Activated CD4-positive, alpha-beta T cell treated with anti-CD3 and anti-CD28 coated beads, Interleukin-2, amount 10 ng/mL, durations not matched to agents 7 days and 5 days (primary cell): ENCODE measurements around the gene UBN1. TPM values are rescaled to one million over a fixed set of nuclear protein-coding genes. Genes with fewer than 3 reads are reported as not detected.

ENCODE experiments used
- CTCF ChIA-PET: fragments of 350-600 bp; sonication (Branson Sonifier 250); formaldehyde crosslinking; loops from one replicate; lab custom pipeline; 2021; ENCODE audit warnings: antibody characterized with exemption; lab: Charles Lee
- POLR2A ChIA-PET: fragments of 350-600 bp; sonication (Branson Sonifier 250); formaldehyde crosslinking; loops from one replicate; lab custom pipeline; 2021; ENCODE audit warnings: antibody characterized with exemption; lab: Charles Lee
- DNase-seq: peaks from one replicate; pipeline ENCODE4 v3.0.0-alpha.2; 2020
- H3K27ac Mint-ChIP-seq: one replicate; pipeline ENCODE4 v1.8.0; 2021; ENCODE audit warnings: mild to moderate bottlenecking, moderate library complexity, mixed read lengths
- H3K27me3 Mint-ChIP-seq: one replicate; pipeline ENCODE4 v1.8.0; 2021; ENCODE audit warnings: mixed read lengths
- H3K36me3 Mint-ChIP-seq: one replicate; pipeline ENCODE4 v1.8.0; 2021; ENCODE audit warnings: low read depth, mixed read lengths
- H3K4me1 Mint-ChIP-seq: one replicate; pipeline ENCODE4 v1.8.0; 2021; ENCODE audit warnings: mixed read lengths
- H3K4me3 Mint-ChIP-seq: one replicate; pipeline ENCODE4 v1.8.0; 2021; ENCODE audit warnings: mild to moderate bottlenecking, moderate library complexity, mixed read lengths
- H3K9me3 Mint-ChIP-seq: one replicate; pipeline ENCODE4 v1.8.0; 2021; ENCODE audit warnings: mixed read lengths
- total RNA-seq, 2 experiments: library from RNA; stranded (reverse); gene quantifications; one replicate each; pipeline ENCODE4 v1.2.3, GENCODE V29; 2021

Gene UBN1
- total RNA-seq, 2 experiments from 2014 or later, result 38.2 to 38.3 TPM

DNA sequence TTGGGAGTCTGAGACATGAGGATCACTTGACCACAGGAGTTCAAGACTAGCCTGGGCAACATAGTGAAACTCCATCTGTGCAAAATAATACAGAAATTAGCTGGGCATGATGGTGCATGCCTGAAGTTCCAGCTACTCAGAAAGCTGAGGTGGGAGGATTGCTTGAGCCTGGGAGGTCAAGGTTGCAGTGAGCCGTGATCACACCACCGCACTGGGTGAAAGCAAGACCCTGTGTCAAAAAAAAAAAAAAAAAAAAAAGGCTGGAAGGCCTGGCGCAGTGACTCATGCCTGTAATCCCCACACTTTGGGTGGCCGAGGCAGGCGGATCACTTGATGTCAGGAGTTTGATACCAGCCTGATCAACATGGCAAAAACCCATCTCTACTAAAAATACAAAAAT lies 8.1 kb downstream of the UBN1 start:
- DNase-seq, result no peak
- no peak overlapping the region for H3K4me3 Mint-ChIP-seq
- H3K27ac Mint-ChIP-seq, result no peak overlapping the region
- H3K27me3 Mint-ChIP-seq, result no peaks in the 10 kb centered on the region
- H3K9me3 Mint-ChIP-seq, result no peaks in the 10 kb centered on the region
- POLR2A ChIA-PET, result no interaction called here
- CTCF ChIA-PET, result interaction anchor here (0.6 kb wide), 2 partner anchors 36 to 585 kb away, joined by 4 read pairs; no protein-coding TSS in a partner anchor
- H3K36me3 Mint-ChIP-seq, result peaks cover 33% of the 10 kb centered on the region
- H3K4me1 Mint-ChIP-seq, result peaks cover 22% of the 10 kb centered on the region

DNA sequence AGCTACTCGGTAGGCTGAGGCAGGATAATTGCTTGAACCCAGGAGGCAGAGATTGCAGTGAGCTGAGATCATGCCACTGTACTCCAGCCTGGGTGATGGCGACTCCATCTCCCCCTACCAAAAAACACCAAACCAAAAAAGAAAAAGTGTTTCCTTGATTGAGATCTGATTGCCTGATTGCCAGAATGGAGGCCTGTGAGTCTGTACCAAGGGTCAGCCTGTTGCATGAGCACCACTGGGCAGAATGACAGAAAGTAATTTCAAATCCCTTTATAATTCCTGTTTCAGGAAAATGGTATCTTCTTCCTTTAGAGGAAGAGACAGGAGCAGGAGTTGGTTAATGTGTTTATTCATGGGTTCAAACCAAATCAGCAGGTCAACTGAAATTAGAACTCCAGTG lies 8.5 kb downstream of the UBN1 start:
- no peak for DNase-seq

DNA sequence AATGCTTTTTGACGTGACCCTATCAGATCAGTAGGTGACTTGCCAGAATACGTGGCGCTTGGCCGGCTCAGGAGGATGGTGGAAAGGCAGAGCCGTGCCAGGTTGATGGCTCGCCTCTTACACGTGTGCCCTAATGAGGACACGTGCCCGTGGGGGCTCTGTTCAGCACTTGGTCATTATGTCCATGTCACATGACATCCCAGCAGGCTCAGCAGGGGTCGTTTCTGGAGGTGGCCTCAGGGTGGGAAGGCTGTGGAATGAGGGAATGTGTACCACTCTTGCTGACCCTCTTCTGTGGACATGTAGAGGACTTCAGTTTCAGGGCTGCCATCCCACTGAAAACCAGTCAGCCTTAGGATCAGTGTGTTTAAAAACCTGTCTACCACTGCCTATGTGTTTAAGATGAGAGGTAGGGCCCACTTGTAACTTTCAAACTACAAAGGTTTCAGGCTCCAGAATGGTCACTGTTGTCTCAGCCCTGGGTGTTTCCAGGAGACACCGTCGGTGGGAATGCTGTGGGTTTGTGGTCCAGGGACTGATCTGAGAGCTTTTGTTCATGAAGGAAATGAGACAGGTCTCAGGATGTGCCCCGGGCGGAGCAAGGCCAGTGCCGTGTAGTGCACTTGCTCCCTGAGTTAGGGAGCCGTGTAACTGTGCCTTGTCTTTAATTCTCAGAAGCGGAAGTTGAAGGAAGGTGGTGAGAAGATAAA lies 12.1 kb downstream of the UBN1 start:
- H3K27ac Mint-ChIP-seq, result no peak overlapping the region
- no peak overlapping the region for H3K4me3 Mint-ChIP-seq
- H3K36me3 Mint-ChIP-seq, result peaks cover 36% of the 10 kb centered on the region
- CTCF ChIA-PET, result no interaction called here
- POLR2A ChIA-PET, result no interaction called here
- no peaks in the 10 kb centered on the region for H3K27me3 Mint-ChIP-seq
- no peak for DNase-seq
- H3K4me1 Mint-ChIP-seq, result peaks cover 7% of the 10 kb centered on the region
- H3K9me3 Mint-ChIP-seq, result no peaks in the 10 kb centered on the region

More for the DNA sequence above, 8.5 kb downstream of the UBN1 start:
- ChIA-PET POLR2A (no interaction called here), CTCF (interaction anchor here (0.6 kb wide), 2 partner anchors 35 to 585 kb away, joined by 4 read pairs; no protein-coding TSS in a partner anchor)
- Mint-ChIP-seq H3K9me3 (no peaks in the 10 kb centered on the region), H3K36me3 (peaks cover 35% of the 10 kb centered on the region), H3K27me3 (no peaks in the 10 kb centered on the region), H3K4me3 (no peak overlapping the region), H3K27ac (no peak overlapping the region), H3K4me1 (peaks cover 18% of the 10 kb centered on the region)

DNA sequence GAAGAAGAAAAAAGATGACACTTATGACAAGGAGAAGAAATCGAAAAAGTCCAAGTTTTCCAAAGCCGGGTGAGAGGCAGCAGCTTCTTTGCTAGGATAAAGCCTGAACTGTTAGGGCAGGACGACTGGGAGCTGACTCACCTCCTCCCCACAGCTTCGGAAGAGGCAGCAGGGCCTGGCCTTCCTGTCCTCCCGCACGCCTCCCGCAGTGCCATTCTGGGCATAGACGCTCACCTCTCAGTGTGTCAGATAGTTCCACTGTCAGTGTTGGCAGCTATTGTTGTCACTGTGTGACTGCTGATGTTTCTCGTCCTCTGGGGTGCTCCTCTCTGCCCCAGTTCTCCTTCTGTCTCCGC lies 12.6 kb downstream of the UBN1 start:
- Mint-ChIP-seq H3K4me1 (peaks cover 7% of the 10 kb centered on the region), H3K27ac (no peak overlapping the region), H3K4me3 (no peak overlapping the region), H3K36me3 (peaks cover 34% of the 10 kb centered on the region), H3K9me3 (no peaks in the 10 kb centered on the region), H3K27me3 (no peaks in the 10 kb centered on the region)
- CTCF ChIA-PET, result no interaction called here
- POLR2A ChIA-PET, result no interaction called here
- no peak for DNase-seq

DNA sequence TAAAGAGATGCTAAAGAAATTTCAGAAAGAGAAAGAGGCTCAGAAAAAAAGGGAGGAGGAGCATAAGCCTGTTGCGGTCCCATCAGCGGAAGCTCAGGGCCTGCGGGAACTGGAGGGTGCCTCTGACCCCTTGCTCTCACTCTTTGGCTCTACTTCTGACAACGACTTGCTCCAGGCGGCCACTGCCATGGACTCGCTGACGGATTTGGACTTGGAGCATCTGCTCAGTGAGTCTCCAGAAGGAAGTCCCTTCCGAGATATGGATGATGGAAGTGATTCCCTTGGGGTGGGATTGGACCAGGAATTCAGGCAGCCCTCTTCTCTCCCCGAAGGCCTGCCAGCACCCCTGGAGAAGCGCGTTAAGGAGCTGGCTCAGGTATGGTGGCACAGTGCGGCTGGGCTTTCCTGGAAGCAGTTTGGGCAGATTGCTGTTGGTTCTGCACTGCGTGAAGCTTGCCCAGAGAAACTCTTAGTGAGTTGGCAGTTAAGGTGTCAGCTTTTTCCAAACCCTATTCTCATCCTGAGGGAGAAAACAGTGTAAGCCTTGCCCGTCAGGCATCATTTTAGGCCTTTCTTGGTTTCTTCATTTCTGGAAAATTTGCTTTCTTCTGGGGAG lies 13.6 kb downstream of the UBN1 start:
- Mint-ChIP-seq H3K4me1 (peaks cover 7% of the 10 kb centered on the region), H3K4me3 (no peak overlapping the region), H3K9me3 (no peaks in the 10 kb centered on the region), H3K36me3 (peaks cover 34% of the 10 kb centered on the region), H3K27ac (no peak overlapping the region), H3K27me3 (no peaks in the 10 kb centered on the region)
- no peak for DNase-seq
- POLR2A ChIA-PET, result no interaction called here
- CTCF ChIA-PET, result interaction anchor here (0.8 to 1.3 kb wide), 2 partner anchors 11 to 211 kb away, joined by 3 to 4 read pairs; no protein-coding TSS in a partner anchor

DNA sequence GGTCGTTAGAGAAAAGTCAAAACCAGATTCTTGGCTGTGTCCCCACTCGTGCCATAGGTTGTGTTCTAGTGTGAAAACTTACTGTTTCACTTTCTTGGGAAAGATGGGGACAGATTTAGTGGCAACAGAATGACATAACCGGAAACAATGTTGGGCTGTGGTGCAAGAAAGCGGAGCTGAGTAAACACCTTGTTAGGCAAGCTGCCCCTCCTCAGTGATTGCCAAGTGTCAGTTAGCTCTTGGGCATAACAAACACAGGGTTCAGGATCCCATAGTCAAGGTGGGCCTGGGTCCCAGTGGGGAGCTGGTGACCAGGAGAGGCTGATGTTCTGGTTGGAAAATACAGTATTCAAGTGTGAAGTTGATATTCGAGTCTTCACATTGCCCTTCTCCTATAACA lies 15.4 kb downstream of the UBN1 start:
- DNase-seq, result no peak
- H3K4me1 Mint-ChIP-seq, result peaks cover 4% of the 10 kb centered on the region
- ChIA-PET POLR2A (no interaction called here), CTCF (interaction anchor here (1.3 to 1.6 kb wide), 2 partner anchors 44 to 212 kb away, joined by 3 to 4 read pairs; no protein-coding TSS in a partner anchor)
- peaks cover 36% of the 10 kb centered on the region for H3K36me3 Mint-ChIP-seq
- no peaks in the 10 kb centered on the region for H3K27me3 Mint-ChIP-seq
- H3K27ac Mint-ChIP-seq, result peak overlapping the region; percentile 14
- no peak overlapping the region for H3K4me3 Mint-ChIP-seq
- H3K9me3 Mint-ChIP-seq, result no peaks in the 10 kb centered on the region

DNA sequence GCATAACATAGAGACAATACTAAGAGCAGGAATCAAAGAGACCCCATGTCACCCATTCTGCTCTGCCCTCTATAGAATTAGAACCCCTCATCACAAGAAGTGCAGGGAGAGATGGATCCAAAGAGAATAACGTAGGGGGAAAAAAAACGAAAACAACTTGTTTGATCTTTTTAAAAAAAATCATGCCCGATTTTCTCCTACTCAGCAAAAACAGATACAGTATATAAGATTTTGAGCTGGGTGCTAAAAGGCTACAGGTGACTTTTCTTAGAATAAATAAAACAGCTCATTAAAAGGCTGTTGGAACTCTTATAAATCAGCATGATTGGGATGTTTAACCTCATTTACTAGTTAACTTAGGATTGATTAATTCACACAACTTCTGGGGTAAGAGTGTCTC lies 17.4 kb downstream of the UBN1 start:
- H3K9me3 Mint-ChIP-seq, result no peaks in the 10 kb centered on the region
- DNase-seq, result no peak
- H3K27me3 Mint-ChIP-seq, result no peaks in the 10 kb centered on the region
- H3K4me1 Mint-ChIP-seq, result peaks cover 4% of the 10 kb centered on the region
- H3K4me3 Mint-ChIP-seq, result no peak overlapping the region
- ChIA-PET POLR2A (no interaction called here), CTCF (no interaction called here)
- H3K36me3 Mint-ChIP-seq, result peaks cover 26% of the 10 kb centered on the region
- H3K27ac Mint-ChIP-seq, result no peak overlapping the region

DNA sequence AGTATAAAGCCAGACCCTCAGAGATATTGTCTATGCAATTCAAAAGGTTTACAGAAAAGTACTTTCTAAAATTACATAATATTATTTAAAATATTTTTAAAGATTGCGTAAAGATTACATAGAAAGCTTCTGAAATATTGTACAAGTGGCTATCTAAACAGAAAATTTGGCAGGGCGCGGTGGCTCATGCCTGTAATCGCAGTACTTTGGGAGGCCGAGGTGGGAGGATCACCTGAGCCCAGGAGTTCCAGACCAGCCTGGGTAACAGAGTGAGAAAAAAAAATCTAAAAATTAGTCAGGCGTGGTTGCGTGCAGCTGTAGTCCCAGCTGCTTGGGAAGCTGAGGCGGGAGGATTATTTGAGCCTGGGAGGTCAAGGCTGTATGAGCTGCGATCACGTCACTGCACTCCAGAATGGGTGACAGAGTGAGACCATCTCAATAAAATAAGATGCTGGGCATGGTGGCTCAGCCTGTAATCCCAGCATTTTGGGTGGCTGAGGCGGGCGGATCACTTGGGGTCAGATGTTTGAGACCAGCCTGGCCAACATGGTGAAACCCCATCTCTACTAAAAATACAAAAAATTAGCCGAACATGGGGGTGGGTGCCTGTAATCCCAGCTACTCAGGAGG lies 18.1 kb downstream of the UBN1 start:
- H3K4me3 Mint-ChIP-seq, result no peak overlapping the region
- CTCF ChIA-PET, result interaction anchor here (1.3 kb wide), 1 partner anchor 19 kb away, joined by 3 read pairs; no protein-coding TSS in a partner anchor
- POLR2A ChIA-PET, result no interaction called here
- no peaks in the 10 kb centered on the region for H3K27me3 Mint-ChIP-seq
- H3K27ac Mint-ChIP-seq, result no peak overlapping the region
- peaks cover 4% of the 10 kb centered on the region for H3K4me1 Mint-ChIP-seq
- H3K36me3 Mint-ChIP-seq, result peaks cover 26% of the 10 kb centered on the region
- H3K9me3 Mint-ChIP-seq, result no peaks in the 10 kb centered on the region
- no peak for DNase-seq

DNA sequence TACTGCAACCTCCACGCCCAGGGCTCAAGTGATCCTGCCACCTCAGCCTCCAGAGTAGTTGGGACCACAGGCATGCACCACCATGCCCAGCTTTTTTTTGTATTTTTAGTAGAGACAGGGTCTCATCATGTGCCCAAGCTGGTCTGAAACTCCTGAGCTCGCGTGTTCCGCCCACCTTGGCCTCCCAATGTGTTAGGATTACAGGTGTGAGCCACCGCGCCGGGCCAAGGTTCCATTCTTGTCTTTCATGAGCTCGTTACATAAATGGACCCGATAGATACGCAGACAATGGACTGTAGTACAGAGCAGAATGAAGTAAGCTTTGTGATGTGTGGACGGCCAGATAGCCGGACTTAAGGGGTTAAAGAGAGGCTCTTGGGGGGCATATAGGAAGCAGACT lies 19.3 kb downstream of the UBN1 start:
- H3K4me3 Mint-ChIP-seq, result no peak overlapping the region
- CTCF ChIA-PET, result no interaction called here
- H3K36me3 Mint-ChIP-seq, result peaks cover 29% of the 10 kb centered on the region
- DNase-seq, result no peak
- H3K9me3 Mint-ChIP-seq, result no peaks in the 10 kb centered on the region
- H3K27me3 Mint-ChIP-seq, result no peaks in the 10 kb centered on the region
- H3K4me1 Mint-ChIP-seq, result peaks cover 10% of the 10 kb centered on the region
- POLR2A ChIA-PET, result no interaction called here
- H3K27ac Mint-ChIP-seq, result no peak overlapping the region

DNA sequence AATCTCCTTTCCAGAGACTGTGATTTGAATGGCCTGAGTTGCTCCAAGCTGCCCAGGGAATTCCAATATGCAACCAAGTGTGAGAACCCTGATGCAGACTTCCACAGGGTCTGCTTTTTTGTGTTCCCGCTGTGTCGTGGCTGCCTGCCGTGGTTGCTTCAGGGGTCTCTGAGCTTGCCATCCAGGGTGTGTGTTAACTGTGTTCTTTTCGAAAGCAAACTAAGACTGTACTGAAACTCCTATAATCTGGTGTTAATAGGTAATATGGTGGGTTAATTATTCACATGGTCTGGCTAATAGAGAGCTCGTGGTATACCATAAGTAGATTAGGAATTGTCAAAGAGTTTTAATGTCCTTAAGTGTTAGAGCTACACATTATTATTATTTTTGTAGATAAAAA lies 20.7 kb downstream of the UBN1 start:
- peaks cover 12% of the 10 kb centered on the region for H3K4me1 Mint-ChIP-seq
- no peaks in the 10 kb centered on the region for H3K9me3 Mint-ChIP-seq
- H3K27ac Mint-ChIP-seq, result no peak overlapping the region
- ChIA-PET POLR2A (no interaction called here), CTCF (interaction anchor here (1.2 kb wide), 1 partner anchor 20 kb away, joined by 4 read pairs; no protein-coding TSS in a partner anchor)
- DNase-seq, result no peak
- no peaks in the 10 kb centered on the region for H3K27me3 Mint-ChIP-seq
- H3K36me3 Mint-ChIP-seq, result peaks cover 32% of the 10 kb centered on the region
- H3K4me3 Mint-ChIP-seq, result no peak overlapping the region

DNA sequence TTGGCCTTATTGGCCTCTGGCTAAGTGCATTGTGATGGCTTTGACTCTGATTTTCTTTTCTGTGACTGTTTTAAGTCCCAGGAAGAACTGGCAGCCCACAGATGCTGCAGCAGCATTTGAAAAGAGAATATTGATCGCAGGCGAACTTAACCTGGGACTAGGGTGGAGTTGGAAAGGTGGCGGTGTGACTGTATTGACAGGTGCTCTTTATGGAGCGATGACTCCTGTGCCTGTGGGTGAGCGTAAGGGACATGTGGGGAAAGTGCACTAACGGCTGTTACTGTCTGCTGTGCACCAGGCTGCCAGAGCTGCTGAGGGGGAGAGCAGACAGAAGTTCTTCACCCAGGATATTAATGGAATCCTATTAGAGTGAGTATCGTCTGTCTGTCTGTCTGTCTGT lies 21.3 kb downstream of the UBN1 start:
- no peak overlapping the region for H3K4me3 Mint-ChIP-seq
- peaks cover 35% of the 10 kb centered on the region for H3K36me3 Mint-ChIP-seq
- H3K27ac Mint-ChIP-seq, result no peak overlapping the region
- H3K4me1 Mint-ChIP-seq, result peaks cover 12% of the 10 kb centered on the region
- no peak for DNase-seq
- H3K9me3 Mint-ChIP-seq, result no peaks in the 10 kb centered on the region
- no peaks in the 10 kb centered on the region for H3K27me3 Mint-ChIP-seq
- ChIA-PET POLR2A (no interaction called here), CTCF (interaction anchor here (1.2 kb wide), 1 partner anchor 21 kb away, joined by 4 read pairs; no protein-coding TSS in a partner anchor)

DNA sequence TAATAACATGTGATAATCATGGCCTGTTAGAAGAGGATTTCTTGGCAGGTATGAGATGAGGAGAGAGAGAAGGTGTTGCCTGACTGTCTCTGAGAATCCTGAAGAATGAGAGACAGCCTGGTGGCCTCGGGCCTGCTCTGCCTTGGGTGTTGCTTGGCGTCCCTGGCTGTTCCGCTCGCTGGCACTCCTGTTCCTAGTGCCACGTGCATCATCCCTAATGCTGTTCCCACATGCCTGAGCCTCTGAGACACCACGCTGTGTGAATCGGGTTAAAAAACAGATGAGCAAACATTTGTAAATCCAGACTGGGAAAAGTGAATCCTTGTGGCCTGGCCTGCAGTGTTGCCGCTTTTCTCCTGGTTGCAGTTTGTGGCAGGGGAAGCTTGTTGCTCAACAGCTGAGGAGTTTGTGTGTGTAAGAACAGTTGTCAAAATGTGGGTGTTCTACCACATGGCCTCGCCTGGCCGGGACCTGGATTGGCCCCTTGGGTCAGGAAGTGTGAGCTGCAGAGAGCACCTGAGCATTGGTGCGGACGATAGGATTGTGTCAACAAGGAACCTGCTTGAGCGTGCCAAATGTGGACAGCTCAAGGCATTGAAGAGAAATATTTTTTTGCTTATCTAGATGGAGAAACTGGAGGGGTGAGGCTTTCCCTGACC lies 22.0 kb downstream of the UBN1 start:
- H3K36me3 Mint-ChIP-seq, result peaks cover 34% of the 10 kb centered on the region
- no peaks in the 10 kb centered on the region for H3K9me3 Mint-ChIP-seq
- ChIA-PET POLR2A (no interaction called here), CTCF (no interaction called here)
- no peak overlapping the region for H3K4me3 Mint-ChIP-seq
- DNase-seq, result no peak
- no peak overlapping the region for H3K27ac Mint-ChIP-seq
- H3K27me3 Mint-ChIP-seq, result no peaks in the 10 kb centered on the region
- peaks cover 12% of the 10 kb centered on the region for H3K4me1 Mint-ChIP-seq
